PFSK-1 (cell line): ENCODE data around the gene METTL26.

Source experiments
- TAF1 ChIP-seq: IDR thresholded peaks from 2 replicates; pipeline ENCODE4 v1.6.1; 2012; ENCODE audit warnings: low read length, control low read depth, borderline replicate concordance; ENCODE audit not compliant: insufficient read depth
- TF ChIP-seq, protein P1 (sequence below), 2 experiments: IDR thresholded peaks; 2 replicates each; pipeline versions ENCODE4 v1.6.1 to v1.8.0; 2011 to 2012; ENCODE audit warnings: low read depth in 2 of 2, low read length in 2 of 2, control low read depth in 1 of 2, inconsistent platforms in 1 of 2, mild to moderate bottlenecking in 1 of 2, moderate library complexity in 1 of 2; ENCODE audit not compliant: insufficient read depth in 1 of 2

DNA sequence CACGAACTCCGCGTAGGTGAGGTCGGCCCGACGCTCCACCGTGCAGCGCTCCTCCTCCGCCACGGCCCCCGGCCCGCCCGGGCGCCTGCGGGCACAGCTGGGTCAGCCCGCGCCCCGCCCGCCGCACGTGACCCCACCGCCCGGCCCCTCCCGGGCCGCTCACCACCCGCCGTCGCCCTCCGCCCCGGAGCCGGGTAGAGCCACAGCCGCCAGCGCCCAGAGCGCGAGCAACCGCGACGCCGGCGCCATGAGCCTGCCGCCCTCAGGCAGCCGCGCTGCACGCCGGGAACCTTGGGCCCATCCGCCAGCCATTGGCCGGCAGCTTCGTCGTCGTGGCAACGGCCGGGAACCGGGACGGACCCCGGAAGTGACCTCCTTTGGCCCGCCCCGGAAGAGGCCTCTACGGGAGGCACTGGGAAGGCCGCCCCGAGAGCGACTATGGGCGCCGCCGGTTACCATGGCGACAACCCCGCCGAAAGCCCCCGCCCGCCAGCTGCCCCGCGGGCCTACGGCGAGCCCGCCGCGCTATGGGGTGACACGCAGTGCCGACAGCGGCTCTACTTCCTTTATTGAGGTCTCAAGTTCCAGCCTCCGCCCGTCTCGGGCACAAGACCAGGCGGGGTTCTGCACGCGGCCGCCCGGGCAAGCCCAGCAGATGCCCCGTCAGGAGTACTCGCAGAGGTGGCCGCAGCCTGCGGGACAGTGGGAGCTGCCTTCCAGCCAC, 48.1 kb upstream of the METTL26 start, which contains the start of gene JMJD8:
- TF ChIP-seq, protein P1, sequence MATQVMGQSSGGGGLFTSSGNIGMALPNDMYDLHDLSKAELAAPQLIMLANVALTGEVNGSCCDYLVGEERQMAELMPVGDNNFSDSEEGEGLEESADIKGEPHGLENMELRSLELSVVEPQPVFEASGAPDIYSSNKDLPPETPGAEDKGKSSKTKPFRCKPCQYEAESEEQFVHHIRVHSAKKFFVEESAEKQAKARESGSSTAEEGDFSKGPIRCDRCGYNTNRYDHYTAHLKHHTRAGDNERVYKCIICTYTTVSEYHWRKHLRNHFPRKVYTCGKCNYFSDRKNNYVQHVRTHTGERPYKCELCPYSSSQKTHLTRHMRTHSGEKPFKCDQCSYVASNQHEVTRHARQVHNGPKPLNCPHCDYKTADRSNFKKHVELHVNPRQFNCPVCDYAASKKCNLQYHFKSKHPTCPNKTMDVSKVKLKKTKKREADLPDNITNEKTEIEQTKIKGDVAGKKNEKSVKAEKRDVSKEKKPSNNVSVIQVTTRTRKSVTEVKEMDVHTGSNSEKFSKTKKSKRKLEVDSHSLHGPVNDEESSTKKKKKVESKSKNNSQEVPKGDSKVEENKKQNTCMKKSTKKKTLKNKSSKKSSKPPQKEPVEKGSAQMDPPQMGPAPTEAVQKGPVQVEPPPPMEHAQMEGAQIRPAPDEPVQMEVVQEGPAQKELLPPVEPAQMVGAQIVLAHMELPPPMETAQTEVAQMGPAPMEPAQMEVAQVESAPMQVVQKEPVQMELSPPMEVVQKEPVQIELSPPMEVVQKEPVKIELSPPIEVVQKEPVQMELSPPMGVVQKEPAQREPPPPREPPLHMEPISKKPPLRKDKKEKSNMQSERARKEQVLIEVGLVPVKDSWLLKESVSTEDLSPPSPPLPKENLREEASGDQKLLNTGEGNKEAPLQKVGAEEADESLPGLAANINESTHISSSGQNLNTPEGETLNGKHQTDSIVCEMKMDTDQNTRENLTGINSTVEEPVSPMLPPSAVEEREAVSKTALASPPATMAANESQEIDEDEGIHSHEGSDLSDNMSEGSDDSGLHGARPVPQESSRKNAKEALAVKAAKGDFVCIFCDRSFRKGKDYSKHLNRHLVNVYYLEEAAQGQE (IDR thresholded peaks at IDR 0.05; ENCODE audit: insufficient read depth in 1 of 2, low read depth in 2 of 2, low read length in 2 of 2) = no peak
- TF ChIP-seq TAF1 = no peak
